Lung (tissue), 12 donors: ENCODE data around the gene SLAMF7. TPM values are rescaled to one million over a fixed set of nuclear protein-coding genes. Genes with fewer than 3 reads are reported as not detected.

Experiments
- ATAC-seq: fragments of 200-7000 bp; cut with Tn5 transposase; one replicate; pipeline ENCODE4 v1.9.1; 2020; ENCODE audit warnings: moderate number of reproducible peaks; ENCODE audit not compliant: insufficient read depth, low FRiP score
- DNase-seq, 3 donors: peaks; one replicate each; pipeline ENCODE4 v3.0.0-alpha.2; 2013 to 2017
- H3K27ac ChIP-seq, 2 donors: one replicate each; pipeline ENCODE4 v1.5.1; 2013; ENCODE audit warnings: mild to moderate bottlenecking in 2 of 2, moderate library complexity in 2 of 2, control low read depth in 1 of 2, inconsistent platforms in 1 of 2, low read depth in 1 of 2, low read length in 1 of 2
- H3K27me3 ChIP-seq, 3 donors: one replicate each; pipeline ENCODE4 v1.5.1; 2013; ENCODE audit warnings: low read length in 2 of 3; ENCODE audit not compliant: control insufficient read depth in 3 of 3, insufficient read depth in 3 of 3
- H3K36me3 ChIP-seq, 4 donors: one replicate each; pipeline ENCODE4 v1.5.1; 2013; ENCODE audit warnings: low read length in 4 of 4, mild to moderate bottlenecking in 1 of 4, moderate library complexity in 1 of 4; ENCODE audit not compliant: control insufficient read depth in 4 of 4, insufficient read depth in 4 of 4
- H3K4me1 ChIP-seq, 5 donors: one replicate each; pipeline ENCODE4 v1.5.1; 2013; ENCODE audit warnings: low read length in 5 of 5, mild to moderate bottlenecking in 2 of 5, moderate library complexity in 1 of 5; ENCODE audit not compliant: control insufficient read depth in 5 of 5, insufficient read depth in 5 of 5
- H3K4me3 ChIP-seq: one replicate; pipeline ENCODE4 v1.5.1; 2013; ENCODE audit warnings: mild to moderate bottlenecking, control low read depth, moderate library complexity
- H3K9ac ChIP-seq, 2 donors: one replicate each; pipeline ENCODE4 v1.5.1; 2013; ENCODE audit warnings: low read length in 2 of 2, control low read depth in 1 of 2; ENCODE audit not compliant: insufficient read depth in 1 of 2
- H3K9me3 ChIP-seq, 4 donors: one replicate each; pipeline ENCODE4 v1.5.1; 2013; ENCODE audit warnings: low read length in 3 of 4, mild to moderate bottlenecking in 1 of 4, moderate library complexity in 1 of 4; ENCODE audit not compliant: control insufficient read depth in 4 of 4, insufficient read depth in 3 of 4
- WGBS, 2 donors: extraction: QIAGEN DNeasy Blood & Tissue Kit; methylation state at CpG; one replicate each; pipeline ENCODE4 v1.1.7; 2013; 5-methylcytosine and 5-hydroxymethylcytosine counted together
- polyA plus RNA-seq, 2 donors: library from polyadenylated mRNA; stranded (reverse); fragments of 200-250 nt; gene quantifications; one replicate each; pipeline ENCODE4 v1.2.1, GENCODE V29; 2013
- total RNA-seq, 2 donors: library from RNA; depleted of rRNA in 1 of 2; stranded (reverse); fragments of >200 nt in 1 of 2; gene quantifications; one replicate each; pipeline ENCODE4 v1.2.1, GENCODE V29; 2014 to 2021
- TF ChIP-seq, protein P1 (sequence below): IDR thresholded peaks from 2 replicates; pipeline ENCODE4 v1.5.1; 2012; ENCODE audit warnings: mild to moderate bottlenecking; ENCODE audit errors: control extremely low read depth, extremely low read depth
- donor health status: control.
- donor health status: control.
- donor health status: Bipolar disorder and iron deficiency.
- donor health status: healthy.
- donor health status: DM: yes; HTN: yes; CAD: no.

The SLAMF7 gene
- total and polyA plus RNA-seq, 4 donors, result 4.6 to 69.4 (median 10.0) TPM

- H3K9me3 ChIP-seq, result no peaks in the 10 kb centered on the region
- no peak overlapping the region for H3K4me3 ChIP-seq
- no peak overlapping the region for H3K27ac ChIP-seq
- ATAC-seq (no peak), DNase-seq (no peak)
- TF ChIP-seq, protein P1, sequence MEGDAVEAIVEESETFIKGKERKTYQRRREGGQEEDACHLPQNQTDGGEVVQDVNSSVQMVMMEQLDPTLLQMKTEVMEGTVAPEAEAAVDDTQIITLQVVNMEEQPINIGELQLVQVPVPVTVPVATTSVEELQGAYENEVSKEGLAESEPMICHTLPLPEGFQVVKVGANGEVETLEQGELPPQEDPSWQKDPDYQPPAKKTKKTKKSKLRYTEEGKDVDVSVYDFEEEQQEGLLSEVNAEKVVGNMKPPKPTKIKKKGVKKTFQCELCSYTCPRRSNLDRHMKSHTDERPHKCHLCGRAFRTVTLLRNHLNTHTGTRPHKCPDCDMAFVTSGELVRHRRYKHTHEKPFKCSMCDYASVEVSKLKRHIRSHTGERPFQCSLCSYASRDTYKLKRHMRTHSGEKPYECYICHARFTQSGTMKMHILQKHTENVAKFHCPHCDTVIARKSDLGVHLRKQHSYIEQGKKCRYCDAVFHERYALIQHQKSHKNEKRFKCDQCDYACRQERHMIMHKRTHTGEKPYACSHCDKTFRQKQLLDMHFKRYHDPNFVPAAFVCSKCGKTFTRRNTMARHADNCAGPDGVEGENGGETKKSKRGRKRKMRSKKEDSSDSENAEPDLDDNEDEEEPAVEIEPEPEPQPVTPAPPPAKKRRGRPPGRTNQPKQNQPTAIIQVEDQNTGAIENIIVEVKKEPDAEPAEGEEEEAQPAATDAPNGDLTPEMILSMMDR, result no peak
- H3K36me3 ChIP-seq, result no peaks in the 10 kb centered on the region
- H3K9ac ChIP-seq, result no peak overlapping the region
- 91 to 98% methylated on average over 11 of the region's 11 CpGs for WGBS, 2 donors
- no peaks in the 10 kb centered on the region for H3K27me3 ChIP-seq
- no peaks in the 10 kb centered on the region for H3K4me1 ChIP-seq
Measured at GRCh38 chr1:160789051-160789701, 50.1 kb downstream of the SLAMF7 start.

DNA sequence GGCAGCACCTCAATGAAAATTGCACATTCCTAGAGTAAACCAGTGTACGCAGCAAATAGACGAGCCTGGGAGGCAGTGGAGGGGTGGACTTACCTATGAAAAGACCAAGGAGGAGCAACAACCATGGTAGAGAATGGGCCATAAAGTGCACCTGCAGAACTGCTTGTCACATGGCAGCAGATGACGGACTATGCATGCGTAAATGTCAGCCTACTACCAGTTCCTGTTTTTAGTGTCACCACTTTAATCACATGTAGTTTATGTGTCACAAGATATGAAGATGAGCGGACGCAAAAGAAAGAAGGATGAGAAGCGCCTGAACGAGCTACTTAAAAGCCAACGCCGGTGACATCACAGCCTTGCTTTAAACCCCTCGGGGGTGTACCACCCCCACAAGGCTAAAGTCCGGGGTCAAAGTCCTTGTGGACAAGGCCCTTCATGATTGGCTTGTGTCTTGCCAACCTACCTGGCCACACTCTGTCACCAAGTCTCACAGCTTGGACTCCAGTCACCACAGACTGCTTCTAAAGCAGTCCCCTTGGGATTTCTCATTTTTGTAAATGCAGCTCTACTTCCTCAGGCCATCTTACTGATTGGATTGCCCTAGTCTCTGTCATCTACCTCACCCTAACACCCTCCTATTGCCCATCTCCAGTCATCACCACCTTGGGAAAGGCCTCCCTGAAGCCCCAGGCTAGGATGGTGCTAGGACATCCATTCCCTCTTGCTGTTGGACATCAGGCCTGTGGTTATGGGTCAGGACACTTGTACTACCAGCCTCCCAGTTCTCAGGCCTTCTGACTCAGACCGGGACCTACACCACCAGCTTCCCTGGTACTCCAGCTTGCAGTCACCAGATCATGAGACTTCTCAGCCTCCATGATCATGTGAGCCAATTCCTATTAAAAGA lies 50.9 kb downstream of the SLAMF7 start:
- no peak for DNase-seq
- TF ChIP-seq, protein P1, result no peak
- ATAC-seq, result no peak
- Histone ChIP-seq H3K4me3 (no peak overlapping the region), H3K4me1 (no peaks in the 10 kb centered on the region), H3K27me3 (no peaks in the 10 kb centered on the region), H3K9ac (no peak overlapping the region), H3K9me3 (no peaks in the 10 kb centered on the region), H3K27ac (no peak overlapping the region), H3K36me3 (no peaks in the 10 kb centered on the region)
- WGBS, 2 donors, result 81 to 83% methylated on average over 13 of the region's 13 CpGs

- H3K9ac ChIP-seq, result no peak overlapping the region
- H3K9me3 ChIP-seq, result peaks cover 0 to 2% (median 0%) of the 10 kb centered on the region in 4 donors
- H3K36me3 ChIP-seq, result no peaks in the 10 kb centered on the region
- H3K27me3 ChIP-seq, result peaks cover 0 to 2% (median 0%) of the 10 kb centered on the region in 3 donors
- DNase-seq (no peak), ATAC-seq (no peak)
- H3K4me1 ChIP-seq, result no peaks in the 10 kb centered on the region
- H3K4me3 ChIP-seq, result no peak overlapping the region
- WGBS, 2 donors, result 44 to 47% methylated on average over 3 of the region's 3 CpGs
- H3K27ac ChIP-seq, result no peak overlapping the region
- TF ChIP-seq, protein P1, result no peak
Measured at GRCh38 chr1:160794376-160794775, 55.3 kb downstream of the SLAMF7 start.
